Karpas-422 (cell line): ENCODE results near the gene PTBP3. TPM values are rescaled to one million over a fixed set of nuclear protein-coding genes. Genes with fewer than 3 reads are reported as not detected.
"Not testable (repeated sequence)": the region's sequence is repeated elsewhere in the genome, so short reads cannot be mapped to it uniquely, and the experiment has no call there.

Experiments used
- DNase-seq: peaks from one replicate; pipeline ENCODE4 v3.0.0-alpha.2; 2015
- H2AFZ ChIP-seq: fragments of 200-600 bp; sonication (generic); 2 replicates; pipeline ENCODE4 v1.6.1; 2014; ENCODE audit warnings: antibody characterized with exemption, low read length, mixed read lengths
- H3K27ac ChIP-seq: fragments of 200-600 bp; sonication (generic); 2 replicates; pipeline ENCODE4 v1.5.1; 2014; ENCODE audit warnings: mild to moderate bottlenecking, low read length, moderate library complexity
- H3K27me3 ChIP-seq: fragments of 200-600 bp; sonication (generic); 2 replicates; pipeline ENCODE4 v1.6.1; 2014; ENCODE audit warnings: low read length, mixed read lengths
- H3K36me3 ChIP-seq: fragments of 200-600 bp; sonication (generic); 2 replicates; pipeline ENCODE4 v1.6.1; 2014; ENCODE audit warnings: low read length, mixed read lengths; ENCODE audit not compliant: insufficient read depth
- H3K4me1 ChIP-seq: fragments of 200-600 bp; sonication (generic); 2 replicates; pipeline ENCODE4 v1.6.1; 2014; ENCODE audit warnings: mild to moderate bottlenecking, low read length, mixed read lengths
- H3K4me2 ChIP-seq: fragments of 200-600 bp; sonication (generic); 2 replicates; pipeline ENCODE4 v1.6.1; 2014; ENCODE audit warnings: low read length, low read depth, mild to moderate bottlenecking; ENCODE audit not compliant: poor library complexity, severe bottlenecking
- H3K4me3 ChIP-seq: fragments of 200-600 bp; sonication (generic); 2 replicates; pipeline ENCODE4 v1.5.1; 2014; ENCODE audit warnings: mild to moderate bottlenecking, antibody characterized with exemption, low read length, mixed read lengths
- H3K79me2 ChIP-seq: fragments of 200-600 bp; sonication (generic); 2 replicates; pipeline ENCODE4 v1.6.1; 2014; ENCODE audit warnings: mild to moderate bottlenecking, low read length, mixed read lengths
- H3K9ac ChIP-seq: fragments of 200-600 bp; sonication (generic); 2 replicates; pipeline ENCODE4 v1.6.0; 2014; ENCODE audit warnings: low read length
- H3K9me2 ChIP-seq: fragments of 200-600 bp; sonication (generic), shearing (Covaris generic); replicated peaks from 2 replicates; pipeline ENCODE4 v1.6.0; 2014; ENCODE audit warnings: mild to moderate bottlenecking, low read length, moderate library complexity; ENCODE audit not compliant: insufficient read depth
- H3K9me3 ChIP-seq: fragments of 300-700, 200-600 bp; sonication (generic); 2 replicates; pipeline ENCODE4 v1.6.1; 2014; ENCODE audit warnings: low read length, mixed read lengths
- H4K20me1 ChIP-seq: fragments of 200-600 bp; sonication (generic); 2 replicates; pipeline ENCODE4 v1.6.1; 2014; ENCODE audit warnings: mild to moderate bottlenecking, antibody characterized with exemption, low read length, low read depth; ENCODE audit not compliant: insufficient read depth
- total RNA-seq: library from RNA; depleted of rRNA; stranded (reverse); fragments of >200 nt; shearing (Covaris generic); gene quantifications from 2 replicates; pipeline ENCODE4 v1.2.3, GENCODE V29; 2014; ENCODE audit warnings: low replicate concordance

PTBP3 gene
- total RNA-seq, 1 experiment from 2014 or later: 114 TPM

DNA sequence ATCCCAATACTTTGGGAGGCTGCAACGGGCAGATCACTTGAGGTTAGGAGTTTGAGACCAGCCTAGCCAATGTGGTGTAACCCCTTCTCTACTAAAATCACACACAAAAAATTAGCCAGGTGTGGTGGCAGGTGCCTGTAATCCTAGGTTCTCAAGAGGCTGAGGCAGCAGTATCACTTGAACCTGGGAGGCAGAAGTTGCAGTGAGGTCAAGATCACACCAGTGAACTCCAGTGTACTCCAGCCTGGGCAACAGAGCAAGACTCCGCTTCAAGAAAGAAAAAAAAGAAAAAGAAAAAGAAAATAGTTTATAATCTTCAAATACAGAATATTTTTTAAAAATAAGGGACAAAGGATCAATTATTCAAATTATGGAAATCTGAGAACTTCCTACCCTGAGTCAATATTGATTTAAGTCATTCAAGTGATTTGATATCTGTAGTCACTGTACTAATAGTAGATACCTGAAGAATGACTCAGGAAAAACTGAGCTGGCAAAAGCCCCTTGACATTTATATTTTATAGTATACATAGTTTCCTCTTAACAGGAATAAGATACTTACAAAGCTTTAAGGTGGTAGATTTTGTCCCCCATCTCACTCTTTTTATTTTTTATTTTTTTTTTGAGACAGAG lies 61.8 kb downstream of the PTBP3 start:
- Histone ChIP-seq H3K9ac (no peak overlapping the region), H3K9me2 (no peaks in the 10 kb centered on the region), H3K36me3 (no peaks in the 10 kb centered on the region), H3K4me3 (no peak overlapping the region), H4K20me1 (no peaks in the 10 kb centered on the region), H3K4me1 (peaks cover 17% of the 10 kb centered on the region), H2AFZ (no peak overlapping the region), H3K9me3 (no peaks in the 10 kb centered on the region), H3K79me2 (peaks cover 82% of the 10 kb centered on the region), H3K27me3 (no peaks in the 10 kb centered on the region), H3K4me2 (no peak overlapping the region), H3K27ac (no peak overlapping the region)
- DNase-seq: no peak

DNA sequence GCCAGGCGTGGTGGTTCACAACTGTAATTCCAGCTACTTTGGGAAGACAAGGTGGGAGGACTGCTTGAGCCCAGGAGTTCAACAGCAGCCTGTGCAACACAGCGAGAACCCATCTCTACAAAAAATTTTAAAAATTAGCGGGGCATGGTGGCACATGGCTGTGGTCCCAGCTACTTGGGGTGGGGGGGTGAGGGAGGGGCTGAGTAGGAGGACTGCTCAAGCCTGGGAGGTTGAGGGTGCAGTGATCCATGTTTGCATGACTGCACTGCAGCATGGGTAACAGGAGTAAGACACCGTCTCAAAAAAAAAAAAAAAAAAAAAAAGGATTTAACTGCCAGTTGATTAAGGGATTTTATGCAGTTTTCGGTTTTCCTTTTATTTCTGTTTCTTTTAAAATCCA lies 65.0 kb downstream of the PTBP3 start:
- no peaks in the 10 kb centered on the region for H3K9me3 ChIP-seq
- H3K27me3 ChIP-seq: no peaks in the 10 kb centered on the region
- peaks cover 7% of the 10 kb centered on the region for H3K36me3 ChIP-seq
- H3K9me2 ChIP-seq: no peaks in the 10 kb centered on the region
- peaks cover 81% of the 10 kb centered on the region for H3K79me2 ChIP-seq
- H3K4me2 ChIP-seq: no peak overlapping the region
- H3K27ac ChIP-seq: no peak overlapping the region
- DNase-seq: no peak
- H3K9ac ChIP-seq: no peak overlapping the region
- no peaks in the 10 kb centered on the region for H4K20me1 ChIP-seq
- no peak overlapping the region for H3K4me3 ChIP-seq
- H2AFZ ChIP-seq: no peak overlapping the region
- H3K4me1 ChIP-seq: peaks cover 2% of the 10 kb centered on the region; the same call in 1 of the 2 replicates

DNA sequence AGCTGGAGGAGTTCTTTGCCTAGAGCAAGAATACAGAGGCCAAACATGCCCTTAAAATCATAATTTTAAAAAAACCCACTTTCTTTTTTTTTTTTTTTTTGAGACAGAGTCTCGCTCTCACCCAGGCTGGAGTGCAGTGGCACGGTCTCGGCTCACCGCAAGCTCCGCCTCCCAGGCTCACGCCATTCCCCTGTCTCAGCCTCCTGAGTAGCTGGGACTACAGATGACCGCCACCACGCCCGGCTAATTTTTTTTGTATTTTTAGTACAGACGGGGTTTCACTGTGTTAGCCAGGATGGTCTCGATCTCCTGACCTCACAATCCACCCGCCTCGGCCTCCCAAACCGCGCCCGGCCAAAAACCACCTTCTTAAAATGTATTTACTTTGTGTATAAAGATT lies 66.3 kb downstream of the PTBP3 start:
- H3K27me3 ChIP-seq, H3K9me3 ChIP-seq, H2AFZ ChIP-seq, H3K27ac ChIP-seq, H3K36me3 ChIP-seq, H3K4me2 ChIP-seq, H3K9ac ChIP-seq, H3K9me2 ChIP-seq, H3K4me1 ChIP-seq, H3K4me3 ChIP-seq, DNase-seq, H4K20me1 ChIP-seq: not testable (repeated sequence)
- peaks cover 81% of the 10 kb centered on the region for H3K79me2 ChIP-seq

DNA sequence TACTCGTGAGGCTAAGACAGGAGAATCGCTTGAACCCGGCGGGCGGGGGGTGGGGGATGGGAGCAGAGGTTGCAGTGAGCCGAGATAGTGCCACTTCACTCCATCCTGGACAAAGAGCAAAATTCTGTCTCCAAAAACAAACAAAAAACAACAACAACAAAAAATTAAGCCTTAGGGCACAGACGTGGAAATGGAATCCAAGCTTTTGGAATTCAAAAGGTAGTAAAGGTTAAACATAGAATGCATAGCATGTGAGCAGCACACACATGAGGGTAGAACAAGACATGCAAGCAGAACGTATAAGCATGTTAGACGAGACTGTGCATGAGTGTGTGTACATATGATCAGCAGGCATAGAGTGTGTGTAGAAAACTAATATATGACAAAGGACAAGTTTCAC lies 68.0 kb downstream of the PTBP3 start:
- H2AFZ ChIP-seq: no peak overlapping the region
- peaks cover 7% of the 10 kb centered on the region for H3K36me3 ChIP-seq
- no peaks in the 10 kb centered on the region for H3K9me3 ChIP-seq
- H3K79me2 ChIP-seq: peaks cover 80% of the 10 kb centered on the region
- H3K27me3 ChIP-seq: no peaks in the 10 kb centered on the region
- H3K9ac ChIP-seq: no peak overlapping the region
- no peaks in the 10 kb centered on the region for H4K20me1 ChIP-seq
- H3K4me3 ChIP-seq: no peak overlapping the region
- no peak overlapping the region for H3K27ac ChIP-seq
- no peaks in the 10 kb centered on the region for H3K9me2 ChIP-seq
- no peaks in the 10 kb centered on the region for H3K4me1 ChIP-seq
- no peak overlapping the region for H3K4me2 ChIP-seq
- no peak for DNase-seq

DNA sequence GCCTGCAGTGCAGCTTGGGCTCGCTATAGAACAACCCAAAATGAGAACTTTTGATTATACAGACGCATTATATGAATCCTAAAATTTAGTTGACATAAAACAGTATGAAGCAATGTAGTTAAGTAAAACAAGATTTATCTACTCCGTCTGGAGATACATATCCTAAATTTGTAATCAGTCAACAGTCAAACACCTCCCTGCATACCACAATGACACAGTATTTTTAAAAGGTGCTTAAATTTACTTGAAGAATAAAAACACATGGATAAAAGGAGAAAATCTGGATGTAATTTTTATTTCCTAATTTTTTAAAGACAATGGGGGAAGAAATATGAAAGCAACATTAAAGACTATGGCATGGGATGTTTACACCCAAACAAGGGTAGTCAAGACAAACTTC lies 70.8 kb downstream of the PTBP3 start:
- Histone ChIP-seq H4K20me1 (no peaks in the 10 kb centered on the region), H3K4me2 (no peak overlapping the region)

DNA sequence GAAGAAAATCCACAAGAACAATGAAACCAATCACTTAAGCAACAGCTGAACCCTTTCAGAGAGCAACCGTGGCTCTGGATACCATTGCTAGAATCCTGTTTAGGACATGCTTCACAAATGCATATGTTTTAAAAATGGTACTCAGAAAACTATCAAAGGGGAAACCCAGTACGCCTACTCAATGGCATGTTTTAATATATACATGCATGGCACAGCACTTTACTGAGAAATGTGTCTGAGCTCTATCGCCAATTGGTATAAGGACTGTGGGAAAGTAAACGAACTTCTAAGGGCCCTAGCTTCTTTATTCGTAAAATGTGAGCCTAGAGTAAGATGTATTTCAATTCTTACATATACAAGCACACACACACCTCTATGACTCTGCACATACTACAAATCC lies 72.3 kb downstream of the PTBP3 start:
- Histone ChIP-seq H3K36me3 (peaks cover 7% of the 10 kb centered on the region), H3K9me3 (no peaks in the 10 kb centered on the region), H4K20me1 (no peaks in the 10 kb centered on the region), H3K27me3 (no peaks in the 10 kb centered on the region), H3K9me2 (no peaks in the 10 kb centered on the region), H3K4me2 (no peak overlapping the region), H3K4me3 (no peak overlapping the region), H3K9ac (no peak overlapping the region), H2AFZ (no peak overlapping the region), H3K4me1 (no peaks in the 10 kb centered on the region), H3K79me2 (peaks cover 83% of the 10 kb centered on the region), H3K27ac (no peak overlapping the region)
- DNase-seq: no peak

More for the DNA sequence above, 70.8 kb downstream of the PTBP3 start:
- Histone ChIP-seq H3K36me3 (peaks cover 7% of the 10 kb centered on the region), H3K9me2 (no peaks in the 10 kb centered on the region), H3K79me2 (peaks cover 84% of the 10 kb centered on the region), H3K4me1 (no peaks in the 10 kb centered on the region), H3K4me3 (no peak overlapping the region), H3K27me3 (no peaks in the 10 kb centered on the region), H3K27ac (no peak overlapping the region), H3K9ac (no peak overlapping the region), H2AFZ (no peak overlapping the region), H3K9me3 (no peaks in the 10 kb centered on the region)
- no peak for DNase-seq

DNA sequence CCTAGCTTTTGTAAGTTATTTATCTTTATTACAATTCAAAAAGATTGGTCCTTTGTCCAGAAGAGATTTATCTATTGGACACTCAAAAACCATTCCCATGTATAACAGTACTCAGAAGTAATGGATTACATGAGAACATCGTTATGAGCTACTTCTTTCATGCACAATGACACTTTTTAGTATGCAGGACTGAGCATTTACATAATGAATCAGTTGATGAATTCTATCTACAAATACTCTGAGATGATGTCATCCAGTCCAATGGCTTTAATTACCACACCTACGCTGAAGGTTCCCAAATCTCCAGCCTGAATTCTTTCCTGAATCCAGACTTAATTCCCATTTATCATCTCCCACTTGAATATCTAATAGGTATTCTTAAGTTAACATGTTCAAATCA lies 75.3 kb downstream of the PTBP3 start:
- no peaks in the 10 kb centered on the region for H4K20me1 ChIP-seq
- H3K4me3 ChIP-seq: no peak overlapping the region
- H3K9me2 ChIP-seq: no peaks in the 10 kb centered on the region
- no peak overlapping the region for H3K9ac ChIP-seq
- no peak overlapping the region for H3K27ac ChIP-seq
- H3K79me2 ChIP-seq: peaks cover 81% of the 10 kb centered on the region
- no peak for DNase-seq
- no peak overlapping the region for H3K4me2 ChIP-seq
- H3K4me1 ChIP-seq: no peaks in the 10 kb centered on the region
- no peaks in the 10 kb centered on the region for H3K9me3 ChIP-seq
- no peaks in the 10 kb centered on the region for H3K27me3 ChIP-seq
- no peak overlapping the region for H2AFZ ChIP-seq
- H3K36me3 ChIP-seq: peaks cover 4% of the 10 kb centered on the region; the same call in 1 of the 2 replicates

DNA sequence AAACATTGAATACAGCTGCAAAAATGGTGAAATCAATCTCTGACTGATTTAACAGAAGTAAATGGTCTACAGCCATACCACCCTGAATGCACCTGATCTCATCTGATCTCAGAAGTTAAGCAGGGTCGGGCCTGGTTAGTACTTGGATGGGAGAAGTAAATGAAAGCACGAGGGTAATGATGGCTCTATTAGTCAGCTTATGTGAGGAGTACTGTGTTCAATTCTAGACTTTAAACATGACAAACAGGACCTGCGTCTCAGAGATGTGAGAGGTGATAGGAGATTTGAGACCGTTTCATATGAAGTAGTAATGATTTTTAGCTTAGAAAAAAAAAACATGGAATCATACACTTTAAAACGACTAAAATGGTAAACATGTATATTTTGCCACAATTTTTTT lies 81.2 kb downstream of the PTBP3 start:
- peaks cover 51% of the 10 kb centered on the region for H3K79me2 ChIP-seq
- no peak overlapping the region for H2AFZ ChIP-seq
- peaks cover 12% of the 10 kb centered on the region; the same call in 1 of the 2 replicates for H3K36me3 ChIP-seq
- no peak overlapping the region for H3K4me2 ChIP-seq
- H3K27me3 ChIP-seq: no peaks in the 10 kb centered on the region
- DNase-seq: no peak
- peaks cover 32% of the 10 kb centered on the region for H3K4me1 ChIP-seq
- no peaks in the 10 kb centered on the region for H4K20me1 ChIP-seq
- no peak overlapping the region for H3K9ac ChIP-seq
- no peak overlapping the region for H3K27ac ChIP-seq
- no peaks in the 10 kb centered on the region for H3K9me2 ChIP-seq
- H3K4me3 ChIP-seq: no peak overlapping the region
- H3K9me3 ChIP-seq: no peaks in the 10 kb centered on the region
